Fibroblast of pulmonary artery (primary cell): ENCODE measurements around the gene STAT2.

Source experiments
- DNase-seq: peaks from one replicate; pipeline ENCODE4 v3.0.0-alpha.2; 2010; ENCODE audit warnings: low read depth
- H3K4me3 ChIP-seq: replicated peaks from 2 replicates; pipeline ENCODE4 v1.5.1; 2011; ENCODE audit warnings: low read depth, mild to moderate bottlenecking, control low read depth, low read length, moderate library complexity
- TF ChIP-seq, protein P1 (sequence below): IDR thresholded peaks from 2 replicates; pipeline ENCODE4 v1.5.1; 2011; ENCODE audit warnings: mild to moderate bottlenecking, control low read depth, low read length, inconsistent platforms; ENCODE audit errors: missing control alignments

The STAT2 gene

DNA sequence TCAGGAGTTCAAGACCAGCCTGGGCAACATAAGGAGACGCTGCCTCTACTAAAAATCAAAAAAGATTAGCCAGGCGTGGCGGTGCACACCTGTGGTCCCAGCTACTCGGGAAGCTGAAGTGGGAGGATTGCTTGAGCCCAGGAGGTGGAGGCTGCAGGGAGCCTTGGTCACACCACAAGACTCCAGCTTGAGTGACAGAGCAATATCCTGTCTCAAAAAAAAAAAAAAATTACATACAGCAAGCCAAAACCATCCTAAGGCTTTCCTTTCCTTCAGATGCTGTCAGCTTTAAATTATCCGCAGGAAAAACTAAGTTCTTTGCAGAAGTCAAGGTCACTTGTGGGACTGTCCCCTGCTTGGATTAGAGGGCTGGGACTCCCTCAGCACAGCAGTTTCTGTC, 61.1 kb downstream of the STAT2 start:
- TF ChIP-seq, protein P1, sequence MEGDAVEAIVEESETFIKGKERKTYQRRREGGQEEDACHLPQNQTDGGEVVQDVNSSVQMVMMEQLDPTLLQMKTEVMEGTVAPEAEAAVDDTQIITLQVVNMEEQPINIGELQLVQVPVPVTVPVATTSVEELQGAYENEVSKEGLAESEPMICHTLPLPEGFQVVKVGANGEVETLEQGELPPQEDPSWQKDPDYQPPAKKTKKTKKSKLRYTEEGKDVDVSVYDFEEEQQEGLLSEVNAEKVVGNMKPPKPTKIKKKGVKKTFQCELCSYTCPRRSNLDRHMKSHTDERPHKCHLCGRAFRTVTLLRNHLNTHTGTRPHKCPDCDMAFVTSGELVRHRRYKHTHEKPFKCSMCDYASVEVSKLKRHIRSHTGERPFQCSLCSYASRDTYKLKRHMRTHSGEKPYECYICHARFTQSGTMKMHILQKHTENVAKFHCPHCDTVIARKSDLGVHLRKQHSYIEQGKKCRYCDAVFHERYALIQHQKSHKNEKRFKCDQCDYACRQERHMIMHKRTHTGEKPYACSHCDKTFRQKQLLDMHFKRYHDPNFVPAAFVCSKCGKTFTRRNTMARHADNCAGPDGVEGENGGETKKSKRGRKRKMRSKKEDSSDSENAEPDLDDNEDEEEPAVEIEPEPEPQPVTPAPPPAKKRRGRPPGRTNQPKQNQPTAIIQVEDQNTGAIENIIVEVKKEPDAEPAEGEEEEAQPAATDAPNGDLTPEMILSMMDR, result no peak
- DNase-seq, result no peak
- peak overlapping the region; percentile 95 for H3K4me3 ChIP-seq

DNA sequence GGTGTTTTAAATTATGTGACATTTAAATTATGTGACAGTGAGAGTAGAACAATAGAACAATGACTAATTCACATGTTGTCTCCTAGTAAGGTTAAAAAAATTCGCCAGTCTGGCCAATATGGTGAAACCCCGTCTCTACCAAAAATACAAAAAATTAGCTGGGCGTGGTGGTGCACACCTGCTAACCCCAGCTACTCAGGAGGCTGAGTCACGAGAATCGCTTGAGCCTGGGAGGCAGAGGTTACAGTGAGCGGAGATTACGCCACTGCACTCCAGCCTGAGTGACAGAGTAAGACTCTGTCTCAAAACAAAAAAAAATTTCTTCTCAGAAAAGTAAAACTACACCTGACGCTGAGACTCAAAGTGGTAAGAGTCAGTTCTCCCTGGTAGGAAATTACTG, 62.5 kb downstream of the STAT2 start:
- no peak for DNase-seq
- TF ChIP-seq, protein P1, result no peak
- H3K4me3 ChIP-seq, result no peak overlapping the region

DNA sequence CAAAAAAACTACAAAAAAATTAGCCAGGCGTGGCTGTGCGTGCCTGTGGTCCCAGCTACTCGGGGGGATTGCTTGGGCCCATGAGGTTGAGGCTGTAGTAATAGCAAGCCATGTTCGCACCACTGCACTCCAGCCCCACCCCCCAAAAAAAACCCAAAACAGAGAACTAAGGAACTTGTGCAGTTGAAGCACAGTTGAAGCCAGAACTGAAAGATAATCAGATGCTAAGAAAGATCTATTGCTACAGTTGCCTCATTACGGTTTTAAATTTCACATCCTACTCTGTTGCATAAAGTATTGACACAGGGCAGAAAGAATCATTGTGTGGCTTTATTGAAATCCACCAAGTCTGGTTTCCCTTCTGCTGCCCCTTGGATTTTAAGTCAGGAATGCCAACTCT, 63.6 kb downstream of the STAT2 start:
- DNase-seq, result no peak
- TF ChIP-seq, protein P1, result no peak
- H3K4me3 ChIP-seq, result no peak overlapping the region

DNA sequence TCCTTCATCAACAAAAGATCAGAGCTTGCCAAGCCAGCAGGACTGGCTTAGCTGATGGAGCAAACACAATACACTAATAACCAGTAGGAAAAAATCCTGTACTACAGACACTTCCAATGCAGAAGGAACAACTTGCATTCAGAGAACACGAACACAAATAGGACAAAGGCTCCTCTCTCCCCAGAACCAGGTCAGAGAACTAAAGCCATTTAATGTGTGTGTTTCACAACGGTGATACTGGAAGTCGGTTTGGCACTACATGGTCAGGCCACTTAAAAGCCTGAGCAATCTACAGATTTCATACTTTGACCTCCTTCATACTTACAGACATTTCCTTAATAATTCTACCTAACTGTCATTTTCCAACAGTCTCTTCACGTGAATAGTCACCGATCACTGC, 66.1 kb downstream of the STAT2 start:
- TF ChIP-seq, protein P1, result no peak
- H3K4me3 ChIP-seq, result no peak overlapping the region
- DNase-seq, result no peak
